K562 (cell line): ENCODE results near the gene ADAM33. TPM values are rescaled to one million over a fixed set of nuclear protein-coding genes. Genes with fewer than 3 reads are reported as not detected.
A peak's percentile ranks its signal among the peaks of the same experiment; 100 is the strongest.

Experiments
- ATAC-seq: fragments of 200-7000 bp; cut with Tn5 transposase; 3 replicates; pipeline ENCODE4 v1.9.1; 2020; ENCODE audit warnings: moderate library complexity
- Bru-seq: library from RNA; stranded (reverse); fragments of 400-500 nt; gene quantifications from one replicate; lab custom pipeline; 2021; lab: Mats Ljungman, UMichigan
- BruChase-seq, 2 experiments: library from RNA; stranded (reverse); fragments of 400-500 nt; gene quantifications; one replicate each; lab custom pipeline; 2021; lab: Mats Ljungman, UMichigan
- BruUV-seq: library from RNA; stranded (reverse); fragments of 400-500 nt; replicated peaks from 2 replicates; lab custom pipeline; 2021; lab: Mats Ljungman, UMichigan
- CTCF ChIA-PET: fragments of 300-600 bp; formaldehyde crosslinking; extraction: SDS; loops from one replicate; lab custom pipeline; 2021; ENCODE audit warnings: low intra/inter-chr PET ratio; lab: Yijun Ruan, JAX
- POLR2A ChIA-PET: fragments of 300-600, 350-650 bp; sonication (Branson Sonifier 250); formaldehyde crosslinking; extraction: SDS; loops from one replicate; lab custom pipeline; 2021; ENCODE audit warnings: antibody characterized with exemption, inconsistent platforms; lab: Yijun Ruan, JAX
- DNase-seq, 4 experiments: peaks; one replicate each; pipeline versions ENCODE4 v3.0.0 to v3.0.0-alpha.2; 2011 to 2018; ENCODE audit warnings: low spot score in 3 of 4, mixed read lengths in 3 of 4; ENCODE audit errors: extremely low read depth in 1 of 4
- FAIRE-seq: peaks from 2 replicates; lab custom pipeline; 2011; peaks lifted over from hg19 to GRCh38; lab: Jason Lieb, UNC
- H2AFZ ChIP-seq: 2 replicates; pipeline ENCODE4 v1.6.0; 2011; ENCODE audit warnings: low read depth, low read length, control low read depth, inconsistent platforms
- H3K27ac ChIP-seq: fragments of 200-600 bp; 3 replicates; pipeline ENCODE4 v1.8.0; 2011; ENCODE audit warnings: low read depth, mild to moderate bottlenecking, control low read depth, inconsistent platforms, low read length, moderate library complexity, mixed read lengths; ENCODE audit errors: extremely low read depth
- H3K27me3 ChIP-seq, 2 experiments: fragments of 300-600 bp in 1 of 2; 2 replicates in 1 of 2; 3 replicates in 1 of 2; pipeline versions ENCODE4 v1.6.0 to v1.8.0; 2011; ENCODE audit warnings: inconsistent platforms in 2 of 2, low read length in 2 of 2, mild to moderate bottlenecking in 1 of 2, mixed read lengths in 1 of 2, moderate library complexity in 1 of 2; ENCODE audit not compliant: control insufficient read depth in 2 of 2, insufficient read depth in 2 of 2
- H3K36me3 ChIP-seq: fragments of 300-600 bp; 3 replicates; pipeline ENCODE4 v1.8.0; 2011; ENCODE audit warnings: mild to moderate bottlenecking, low read length, inconsistent platforms; ENCODE audit not compliant: control insufficient read depth, insufficient read depth
- H3K4me1 ChIP-seq, 2 experiments: fragments of 200-600 bp in 1 of 2; replicated peaks in 1 of 2; 2 replicates in 1 of 2; 3 replicates in 1 of 2; pipeline versions ENCODE4 v1.5.1 to v1.8.0; 2011; ENCODE audit warnings: inconsistent platforms in 2 of 2, low read length in 2 of 2, mild to moderate bottlenecking in 1 of 2, mixed read lengths in 1 of 2, moderate library complexity in 1 of 2; ENCODE audit not compliant: control insufficient read depth in 2 of 2, insufficient read depth in 2 of 2
- H3K4me2 ChIP-seq: 2 replicates; pipeline ENCODE4 v1.6.1; 2011; ENCODE audit warnings: low read length, control low read depth, inconsistent platforms, mixed read lengths; ENCODE audit not compliant: insufficient read depth
- H3K4me3 ChIP-seq: fragments of 200-600 bp; sonication (generic), shearing (Covaris generic); 2 replicates; pipeline ENCODE4 v1.5.1; 2016; ENCODE audit warnings: control low read depth, inconsistent platforms
- H3K79me2 ChIP-seq: fragments of 200-600 bp; 3 replicates; pipeline ENCODE4 v1.8.0; 2011; ENCODE audit warnings: low read length, inconsistent platforms; ENCODE audit not compliant: control insufficient read depth, insufficient read depth
- H3K9ac ChIP-seq, 2 experiments: 2 replicates each; pipeline versions ENCODE4 v1.6.0 to v1.6.1; 2011; ENCODE audit warnings: low read depth in 2 of 2, low read length in 2 of 2, control low read depth in 1 of 2, inconsistent platforms in 1 of 2, mild to moderate bottlenecking in 1 of 2, mixed read lengths in 1 of 2; ENCODE audit not compliant: insufficient read depth in 1 of 2
- H3K9me1 ChIP-seq: one replicate; pipeline ENCODE4 v1.6.0; 2011; ENCODE audit warnings: inconsistent platforms, mild to moderate bottlenecking, low read length, moderate library complexity; ENCODE audit not compliant: control insufficient read depth, insufficient read depth
- H3K9me3 ChIP-seq: replicated peaks from 2 replicates; pipeline ENCODE4 v1.5.1; 2011; ENCODE audit warnings: low read depth, low read length, inconsistent platforms; ENCODE audit not compliant: control insufficient read depth, insufficient read depth
- H4K20me1 ChIP-seq: replicated peaks from 2 replicates; pipeline ENCODE4 v1.6.1; 2011; ENCODE audit warnings: low read length, inconsistent platforms, mixed read lengths; ENCODE audit not compliant: control insufficient read depth, insufficient read depth
- POLR2G ChIP-seq: fragments of 200-400 bp; formaldehyde crosslinking; IDR thresholded peaks from 2 replicates; pipeline ENCODE4 v1.6.1; 2017; ENCODE audit warnings: low read depth, mild to moderate bottlenecking, antibody characterized with exemption, low read length, moderate library complexity
- ZBTB33 ChIP-seq: sonication (generic); formaldehyde crosslinking; IDR thresholded peaks from 2 replicates; pipeline ENCODE4 v1.8.1; 2023; ENCODE audit warnings: mild to moderate bottlenecking, missing genetic modification reagents
- WGBS: fragments of 100-300 bp; shearing (Covaris generic); methylation state at CpG from one replicate; pipeline ENCODE4 v1.1.6; 2016; ENCODE audit warnings: low coverage, mixed read lengths; ENCODE audit not compliant: insufficient coverage; ENCODE audit errors: missing lambda C conversion rate; 5-methylcytosine and 5-hydroxymethylcytosine counted together
- in situ Hi-C: fragments of 300-500 bp; cut with MboI; formaldehyde crosslinking; loops from 4 replicates; pipeline ENCODE4 v1.15.0; 2018; ENCODE audit warnings: inconsistent platforms, mixed read lengths
- intact Hi-C: fragments of 100-400 bp; cut with micrococcal nuclease; formaldehyde crosslinking; loops from 2 replicates; pipeline ENCODE4 v1.14.2; 2022
- long read RNA-seq, 3 experiments: library from polyadenylated mRNA in 2 of 3; library from RNA in 1 of 3; unstranded in 2 of 3; stranded (forward) in 1 of 3; transcript quantifications; one replicate each; pipeline ENCODE4 v2.0.0, GENCODE V29; 2019 to 2022
- polyA minus RNA-seq, 3 experiments: library from RNA; depleted of rRNA, polyadenylated mRNA; stranded (reverse); fragments of >200 nt; gene quantifications; 2 replicates each; pipeline ENCODE4 v1.2.3, GENCODE V29; 2011
- polyA plus RNA-seq, 8 experiments: library from polyadenylated mRNA; depleted of rRNA in 4 of 8; stranded (reverse) in 5 of 8; unstranded in 3 of 8; fragments of >200 nt; fragmentation: Nextera tagmentation in 2 of 8; fragmentation: Illumina TruSeq in 1 of 8; extraction: Ambion mirVana in 2 of 8; extraction: Trizol in 1 of 8; gene quantifications; 2 replicates each; pipeline versions ENCODE4 v1.2.1 to v1.2.3, GENCODE V29; 2011 to 2014; ENCODE audit warnings: inconsistent platforms in 1 of 8, missing spikeins in 1 of 8
- total RNA-seq, 7 experiments: library from RNA; depleted of rRNA in 6 of 7; stranded (reverse); fragments of >200 nt in 6 of 7; fragmentation: Illumina TruSeq in 2 of 7; extraction: Trizol in 2 of 7; gene quantifications; 2 replicates each; pipeline versions ENCODE4 v1.2.1 to v1.2.3, GENCODE V29; 2011 to 2021; ENCODE audit warnings: low replicate concordance in 1 of 7

The ADAM33 gene
- total RNA-seq (2011; cell fraction: chromatin; rRNA removed; ENCODE audit: low replicate concordance): 0.12 TPM in 1 of 2 replicates, not detected in the other
- total RNA-seq (2011; cell fraction: nucleolus; rRNA removed): not detected in 2 replicates
- not detected in 2 replicates for total RNA-seq (2011; cell fraction: nucleoplasm; rRNA removed)
- total RNA-seq (2014; rRNA removed): not detected in 2 replicates
- total RNA-seq (2014; rRNA removed; fragmentation: Illumina TruSeq; extraction: Trizol): not detected in 2 replicates
- total RNA-seq (2015; rRNA removed; fragmentation: Illumina TruSeq; extraction: Trizol): not detected in 2 replicates
- not detected in 2 replicates for total RNA-seq (2021)
- not detected in 2 replicates for polyA plus RNA-seq (2011; rRNA removed)
- polyA plus RNA-seq (2011; cell fraction: cytosol; rRNA removed): not detected in 2 replicates
- polyA plus RNA-seq (2011; cell fraction: nucleus; rRNA removed): not detected in 2 replicates
- polyA plus RNA-seq (2012): not detected in 2 replicates
- polyA plus RNA-seq (2014; fragmentation: Illumina TruSeq; extraction: Trizol): not detected in 2 replicates
- polyA plus RNA-seq (2014; fragmentation: Nextera tagmentation; extraction: Ambion mirVana): not detected
- polyA plus RNA-seq (2014; rRNA removed): not detected in 2 replicates
- not detected in 2 replicates for polyA minus RNA-seq (2011; rRNA and poly(A)+ RNA removed)
- polyA minus RNA-seq (2011; cell fraction: cytosol; rRNA and poly(A)+ RNA removed): not detected in 2 replicates
- not detected in 2 replicates for polyA minus RNA-seq (2011; cell fraction: nucleus; rRNA and poly(A)+ RNA removed)
- Bru-seq, nascent RNA: not detected
- not detected for BruChase-seq, experiment 1, labeled RNA remaining after a 2-hour chase
- BruChase-seq, experiment 2, labeled RNA remaining after a 6-hour chase: percentile 7 among the genes with signal in this experiment
- long read RNA-seq, experiment 1: 0 reads
- long read RNA-seq, experiment 2: 0 reads
- long read RNA-seq, experiment 3: 0 reads

- intact Hi-C loops: no loop called here
- Histone ChIP-seq H3K4me2 (no peak within 1 kb of the TSS), H3K9ac (no peak within 1 kb of the TSS), H3K79me2 (no peaks in the 10 kb centered on the region)
- no peak for TF ChIP-seq POLR2G
- TF ChIP-seq ZBTB33: 0 out of 2 replicates have a peak, but pooled peaks have one; percentile 11
- TF ChIP-seq, all 486 proteins: peak for 1
- Histone ChIP-seq H3K36me3 (no peaks in the 10 kb centered on the region), H3K27me3 (peaks cover 0 to 5% of the 10 kb centered on the region in 2 experiments; a peak in 2 of 5 replicates), H3K4me3 (no peak within 1 kb of the TSS), H4K20me1 (no peaks in the 10 kb centered on the region), H3K9me1 (no peaks in the 10 kb centered on the region), H3K4me1 (peaks cover 0 to 25% of the 10 kb centered on the region in 2 experiments; a peak in 2 of 5 replicates), H2AFZ (no peak within 1 kb of the TSS), H3K27ac (no peak within 1 kb of the TSS), H3K9me3 (no peaks in the 10 kb centered on the region)
- ATAC-seq: peak; percentile 27; the same call in 2 of the 3 replicates
- in situ Hi-C loops: no loop called here
- BruUV-seq: no TSS peak
- DNase-seq: peak in 2 of 4 experiments; percentile 65 to 66
- FAIRE-seq: no peak
- CTCF ChIA-PET: no interaction called here
- POLR2A ChIA-PET: interaction anchor here (0.8 kb wide), 1 partner anchor 13 kb away, joined by 4 read pairs; no protein-coding TSS in a partner anchor
- WGBS: 55% methylated on average over 10 of the region's 65 CpGs
These were observed at the start of gene ADAM33 for GRCh38 chr20:3681931-3682781. Gene ADAM33 (minus strand): TSS chr20:3682010. CDS start chr20:3682004, 6 bp downstream.
